ENCODE measurements around the gene ATP6V0C. TPM values are rescaled to one million over a fixed set of nuclear protein-coding genes. Genes with fewer than 3 reads are reported as not detected.

ATP6V0C gene
- total RNA-seq, 2 experiments from 2014 or later: 147 to 148 TPM

GRCh38 chr16:2485811-2486507 lies 27.8 kb upstream of the ATP6V0C start:
- CTCF ChIA-PET: interaction anchor here (5.7 kb wide), 1 partner anchor 15 kb away, joined by 22 read pairs; no protein-coding TSS in a partner anchor
- POLR2A ChIA-PET: no interaction called here

GRCh38 chr16:2486645-2487516 lies 26.9 kb upstream of the ATP6V0C start:
- ChIA-PET CTCF (interaction anchor here (0.9 to 5.7 kb wide), 2 partner anchors 10 to 14 kb away, joined by 3 to 22 read pairs; no protein-coding TSS in a partner anchor), POLR2A (no interaction called here)

- POLR2A ChIA-PET: no interaction called here
- CTCF ChIA-PET: interaction anchor here (0.9 to 5.7 kb wide), 3 partner anchors 9 to 65 kb away, joined by 3 to 22 read pairs (median 3); no protein-coding TSS in a partner anchor
Measured at GRCh38 chr16:2487517-2487842, 26.3 kb upstream of the ATP6V0C start.

GRCh38 chr16:2487903-2488531 lies 25.7 kb upstream of the ATP6V0C start:
- ChIA-PET CTCF (interaction anchor here (0.7 to 1.2 kb wide), 5 partner anchors 11 to 438 kb away, joined by 3 to 7 read pairs (median 4); partner anchors contain the start of gene TBC1D24), POLR2A (interaction anchor here (0.6 kb wide), 2 partner anchors 219 to 238 kb away, joined by 4 to 6 read pairs; no protein-coding TSS in a partner anchor)

GRCh38 chr16:2489581-2489980 lies 24.2 kb upstream of the ATP6V0C start:
- CTCF ChIA-PET: interaction anchor here (1.1 kb wide), 1 partner anchor 11 kb away, joined by 3 read pairs; no protein-coding TSS in a partner anchor

GRCh38 chr16:2490190-2491105 lies 23.3 kb upstream of the ATP6V0C start:
- ChIA-PET CTCF (interaction anchor here (1.1 kb wide), 1 partner anchor 11 kb away, joined by 3 read pairs; no protein-coding TSS in a partner anchor), POLR2A (no interaction called here)

More at GRCh38 chr16:2489581-2489980, 24.2 kb upstream of the ATP6V0C start:
- POLR2A ChIA-PET: no interaction called here

GRCh38 chr16:2492292-2492691 lies 21.5 kb upstream of the ATP6V0C start:
- CTCF ChIA-PET: no interaction called here
- POLR2A ChIA-PET: no interaction called here

GRCh38 chr16:2493605-2494004 lies 20.1 kb upstream of the ATP6V0C start:
- CTCF ChIA-PET: no interaction called here
- POLR2A ChIA-PET: no interaction called here

- POLR2A ChIA-PET: no interaction called here
- CTCF ChIA-PET: interaction anchor here (0.6 kb wide), 1 partner anchor 157 kb away, joined by 3 read pairs; no protein-coding TSS in a partner anchor
Measured at GRCh38 chr16:2494616-2495015, 19.1 kb upstream of the ATP6V0C start.

GRCh38 chr16:2495041-2495440 lies 18.7 kb upstream of the ATP6V0C start:
- POLR2A ChIA-PET: no interaction called here
- CTCF ChIA-PET: no interaction called here

GRCh38 chr16:2496223-2497115 lies 17.3 kb upstream of the ATP6V0C start:
- POLR2A ChIA-PET: no interaction called here
- CTCF ChIA-PET: interaction anchor here (0.6 to 0.7 kb wide), 2 partner anchors 9 to 474 kb away, joined by 3 read pairs; no protein-coding TSS in a partner anchor

- POLR2A ChIA-PET: no interaction called here
- CTCF ChIA-PET: interaction anchor here (0.6 to 0.7 kb wide), 2 partner anchors 10 to 475 kb away, joined by 3 read pairs; no protein-coding TSS in a partner anchor
Measured at GRCh38 chr16:2497116-2497630, 16.6 kb upstream of the ATP6V0C start.

GRCh38 chr16:2497695-2498484 lies 15.9 kb upstream of the ATP6V0C start:
- POLR2A ChIA-PET: no interaction called here
- CTCF ChIA-PET: no interaction called here

GRCh38 chr16:2498531-2499253 lies 15.1 kb upstream of the ATP6V0C start:
- CTCF ChIA-PET: no interaction called here

GRCh38 chr16:2499454-2499853 lies 14.3 kb upstream of the ATP6V0C start:
- ChIA-PET POLR2A (no interaction called here), CTCF (interaction anchor here (2.8 kb wide), 1 partner anchor 15 kb away, joined by 22 read pairs; no protein-coding TSS in a partner anchor)

More at GRCh38 chr16:2498531-2499253, 15.1 kb upstream of the ATP6V0C start:
- POLR2A ChIA-PET: no interaction called here

- ChIA-PET POLR2A (no interaction called here), CTCF (interaction anchor here (1.0 to 2.8 kb wide), 4 partner anchors 15 to 160 kb away, joined by 3 to 22 read pairs (median 4); partner anchors contain the start of gene ABCA3)
Measured at GRCh38 chr16:2499890-2500429, 13.8 kb upstream of the ATP6V0C start.
